ENCODE measurements around the gene ACVR2A.

Gene ACVR2A

GRCh38 chr2:147854557-147855134 lies 9.8 kb downstream of the ACVR2A start:
- TF ChIP-seq, protein P1, sequence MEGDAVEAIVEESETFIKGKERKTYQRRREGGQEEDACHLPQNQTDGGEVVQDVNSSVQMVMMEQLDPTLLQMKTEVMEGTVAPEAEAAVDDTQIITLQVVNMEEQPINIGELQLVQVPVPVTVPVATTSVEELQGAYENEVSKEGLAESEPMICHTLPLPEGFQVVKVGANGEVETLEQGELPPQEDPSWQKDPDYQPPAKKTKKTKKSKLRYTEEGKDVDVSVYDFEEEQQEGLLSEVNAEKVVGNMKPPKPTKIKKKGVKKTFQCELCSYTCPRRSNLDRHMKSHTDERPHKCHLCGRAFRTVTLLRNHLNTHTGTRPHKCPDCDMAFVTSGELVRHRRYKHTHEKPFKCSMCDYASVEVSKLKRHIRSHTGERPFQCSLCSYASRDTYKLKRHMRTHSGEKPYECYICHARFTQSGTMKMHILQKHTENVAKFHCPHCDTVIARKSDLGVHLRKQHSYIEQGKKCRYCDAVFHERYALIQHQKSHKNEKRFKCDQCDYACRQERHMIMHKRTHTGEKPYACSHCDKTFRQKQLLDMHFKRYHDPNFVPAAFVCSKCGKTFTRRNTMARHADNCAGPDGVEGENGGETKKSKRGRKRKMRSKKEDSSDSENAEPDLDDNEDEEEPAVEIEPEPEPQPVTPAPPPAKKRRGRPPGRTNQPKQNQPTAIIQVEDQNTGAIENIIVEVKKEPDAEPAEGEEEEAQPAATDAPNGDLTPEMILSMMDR (conservative IDR thresholded peaks at IDR 0.05; ENCODE audit: low read depth, low read length): no peak

DNA sequence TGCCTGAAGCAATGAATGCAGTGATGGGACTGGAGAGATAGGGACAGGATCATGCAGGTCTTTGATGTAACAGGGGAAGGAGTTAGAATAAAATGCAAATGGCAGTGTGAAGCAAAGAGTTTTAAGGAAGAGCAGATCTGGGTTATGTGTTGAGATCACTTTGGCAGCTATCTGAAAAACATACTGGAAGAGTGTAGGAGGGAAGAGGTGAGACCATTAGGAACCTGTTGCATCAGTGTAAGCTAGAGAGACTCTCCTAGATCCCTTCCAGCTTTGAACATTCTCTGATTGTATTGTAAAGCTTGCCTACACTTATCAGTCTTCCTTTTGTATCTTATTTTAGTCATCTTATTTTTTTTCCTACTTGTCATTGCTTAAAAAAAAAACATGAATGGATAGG lies 10.5 kb downstream of the ACVR2A start:
- TF ChIP-seq, protein P1 (conservative IDR thresholded peaks at IDR 0.05; ENCODE audit: low read depth, low read length): no peak
- DNase-seq (ENCODE audit: low read depth): no peak
- no peak overlapping the region for H3K4me3 ChIP-seq (ENCODE audit: low read length)

More at GRCh38 chr2:147854557-147855134, 9.8 kb downstream of the ACVR2A start:
- no peak overlapping the region for H3K4me3 ChIP-seq (ENCODE audit: low read length)
- no peak for DNase-seq (ENCODE audit: low read depth)

DNA sequence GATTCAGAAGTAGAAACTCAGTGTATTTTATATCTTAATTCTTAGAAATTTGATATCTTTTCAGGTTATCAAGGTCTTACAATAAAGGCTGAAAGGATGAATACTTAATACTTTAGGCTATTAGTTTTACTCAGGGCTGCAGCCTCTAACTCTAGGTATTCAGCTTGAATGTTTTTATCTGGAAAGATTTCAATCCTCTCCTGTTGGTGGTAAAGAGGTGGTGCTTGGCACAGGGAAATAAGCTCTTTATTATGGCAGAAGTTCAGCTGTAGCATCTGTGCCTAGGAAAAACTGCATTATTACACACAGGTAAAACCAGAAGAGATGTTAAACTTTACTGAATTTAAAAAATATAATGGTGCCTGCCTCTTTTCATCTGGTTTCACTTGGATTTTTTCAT lies 11.1 kb downstream of the ACVR2A start:
- no peak overlapping the region for H3K4me3 ChIP-seq (ENCODE audit: low read length)
- TF ChIP-seq, protein P1 (conservative IDR thresholded peaks at IDR 0.05; ENCODE audit: low read depth, low read length): no peak
- DNase-seq (ENCODE audit: low read depth): no peak

- DNase-seq (ENCODE audit: low read depth): no peak
- H3K4me3 ChIP-seq (ENCODE audit: low read length): no peak overlapping the region
- TF ChIP-seq, protein P1 (conservative IDR thresholded peaks at IDR 0.05; ENCODE audit: low read depth, low read length): no peak
These were observed 15.2 kb downstream of the ACVR2A start for GRCh38 chr2:147860009-147860408.

GRCh38 chr2:147862859-147863516 lies 18.2 kb downstream of the ACVR2A start:
- no peak for DNase-seq (ENCODE audit: low read depth)
- TF ChIP-seq, protein P1 (conservative IDR thresholded peaks at IDR 0.05; ENCODE audit: low read depth, low read length): no peak
- no peak overlapping the region for H3K4me3 ChIP-seq (ENCODE audit: low read length)

DNA sequence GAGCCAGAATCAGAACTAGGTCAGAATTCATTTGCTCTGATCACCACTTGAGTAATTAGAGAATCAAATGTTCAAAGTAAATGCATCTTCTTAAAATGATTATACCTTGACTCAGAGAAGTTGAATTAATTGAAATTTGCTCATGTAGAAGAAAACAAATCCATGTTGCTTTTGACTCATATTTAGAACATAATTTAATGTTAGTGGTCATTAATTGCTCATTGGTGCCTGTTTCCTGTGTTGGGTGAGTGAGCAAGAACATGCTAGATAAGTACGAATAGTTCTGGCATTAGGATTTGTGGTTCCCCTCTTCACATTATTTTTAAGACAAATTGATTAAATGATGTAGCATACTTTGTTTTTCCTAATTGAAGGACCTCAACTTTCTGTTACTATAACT lies 19.0 kb downstream of the ACVR2A start:
- no peak for DNase-seq (ENCODE audit: low read depth)
- TF ChIP-seq, protein P1 (conservative IDR thresholded peaks at IDR 0.05; ENCODE audit: low read depth, low read length): no peak
- H3K4me3 ChIP-seq (ENCODE audit: low read length): no peak overlapping the region

- TF ChIP-seq, protein P1 (conservative IDR thresholded peaks at IDR 0.05; ENCODE audit: low read depth, low read length): no peak
- no peak overlapping the region for H3K4me3 ChIP-seq (ENCODE audit: low read length)
- no peak for DNase-seq (ENCODE audit: low read depth)
These were observed 20.7 kb downstream of the ACVR2A start for GRCh38 chr2:147865560-147865959.
